Endothelial cell of umbilical vein (primary cell): ENCODE results near the gene TRIM17. TPM values are rescaled to one million over a fixed set of nuclear protein-coding genes. Genes with fewer than 3 reads are reported as not detected.

Source experiments
- BruUV-seq: library from RNA; stranded (reverse); fragments of 400-500 nt; replicated peaks from 2 replicates; lab custom pipeline; 2021; lab: Mats Ljungman, UMichigan
- CTCF ChIA-PET: fragments of 300-600, 350-600 bp; sonication (Branson Sonifier 250); formaldehyde crosslinking; loops from one replicate; lab custom pipeline; 2021; ENCODE audit warnings: antibody characterized with exemption, inconsistent platforms; lab: Charles Lee
- POLR2A ChIA-PET: fragments of 300-600, 350-600 bp; sonication (Branson Sonifier 250); formaldehyde crosslinking; loops from one replicate; lab custom pipeline; 2021; ENCODE audit warnings: antibody characterized with exemption, inconsistent platforms; lab: Charles Lee
- DNase-seq: peaks from one replicate; pipeline ENCODE4 v3.0.0-alpha.2; 2011; ENCODE audit warnings: low read depth, low spot score
- FAIRE-seq: peaks from 2 replicates; lab custom pipeline; 2011; peaks lifted over from hg19 to GRCh38; lab: Jason Lieb, UNC
- H2AFZ ChIP-seq: 2 replicates; pipeline ENCODE4 v1.6.0; 2012; ENCODE audit warnings: low read depth, low read length, control low read depth, inconsistent platforms
- H3K27ac ChIP-seq: 2 replicates; pipeline ENCODE4 v1.5.1; 2011; ENCODE audit warnings: low read depth, mild to moderate bottlenecking, control low read depth, low read length, moderate library complexity; ENCODE audit not compliant: insufficient read depth
- H3K27me3 ChIP-seq, 2 experiments: 2 replicates each; pipeline versions ENCODE4 v1.6.0 to v1.6.1; 2011; ENCODE audit warnings: low read length in 2 of 2, mixed read lengths in 1 of 2; ENCODE audit not compliant: control insufficient read depth in 2 of 2, insufficient read depth in 2 of 2
- H3K36me3 ChIP-seq, 2 experiments: 2 replicates in 1 of 2; 3 replicates in 1 of 2; pipeline ENCODE4 v1.5.1; 2011; ENCODE audit warnings: low read length in 2 of 2, mild to moderate bottlenecking in 1 of 2, moderate library complexity in 1 of 2; ENCODE audit not compliant: control insufficient read depth in 2 of 2, insufficient read depth in 2 of 2; ENCODE audit errors: extremely low read depth in 1 of 2
- H3K4me1 ChIP-seq: 3 replicates; pipeline ENCODE4 v1.5.1; 2011; ENCODE audit warnings: mild to moderate bottlenecking, low read length; ENCODE audit not compliant: control insufficient read depth, insufficient read depth; ENCODE audit errors: extremely low read depth
- H3K4me2 ChIP-seq: 2 replicates; pipeline ENCODE4 v1.6.1; 2011; ENCODE audit warnings: low read length, control low read depth, mixed read lengths; ENCODE audit not compliant: insufficient read depth
- H3K4me3 ChIP-seq, 3 experiments: fragments of 200-600 bp in 1 of 3; sonication (generic), shearing (Covaris generic) in 1 of 3; replicated peaks in 1 of 3; 2 replicates each; pipeline ENCODE4 v1.5.1; 2011 to 2016; ENCODE audit warnings: control low read depth in 3 of 3, low read length in 3 of 3, mild to moderate bottlenecking in 2 of 3, inconsistent platforms in 1 of 3, low read depth in 1 of 3, moderate library complexity in 1 of 3; ENCODE audit not compliant: insufficient read depth in 1 of 3
- H3K79me2 ChIP-seq: 2 replicates; pipeline ENCODE4 v1.6.0; 2012; ENCODE audit warnings: low read length, inconsistent platforms; ENCODE audit not compliant: control insufficient read depth, insufficient read depth
- H3K9ac ChIP-seq: replicated peaks from 2 replicates; pipeline ENCODE3; 2011; ENCODE audit warnings: low read length, control low read depth; ENCODE audit not compliant: insufficient read depth; ENCODE audit errors: extremely low read depth
- H3K9me1 ChIP-seq: replicated peaks from 3 replicates; pipeline ENCODE4 v1.6.0; 2011; ENCODE audit warnings: mild to moderate bottlenecking, low read length; ENCODE audit not compliant: control insufficient read depth, insufficient read depth; ENCODE audit errors: extremely low read depth
- H3K9me3 ChIP-seq: replicated peaks from 2 replicates; pipeline ENCODE4 v1.5.1; 2012; ENCODE audit warnings: low read length, inconsistent platforms; ENCODE audit not compliant: control insufficient read depth, insufficient read depth
- H4K20me1 ChIP-seq: replicated peaks from 2 replicates; pipeline ENCODE3; 2011; ENCODE audit warnings: mild to moderate bottlenecking, low read length; ENCODE audit not compliant: control insufficient read depth, insufficient read depth; ENCODE audit errors: extremely low read depth
- CTCF ChIP-seq, 2 donors: IDR thresholded peaks; 1 replicate in 1 of 2; 2 replicates in 1 of 2; pipeline ENCODE4 v1.5.1; 2011; ENCODE audit warnings: low read length in 2 of 2, mild to moderate bottlenecking in 2 of 2, moderate library complexity in 2 of 2, control low read depth in 1 of 2, inconsistent platforms in 1 of 2, low read depth in 1 of 2; ENCODE audit not compliant: insufficient read depth in 1 of 2; ENCODE audit errors: extremely low read depth in 1 of 2
- EZH2 ChIP-seq: IDR thresholded peaks from 2 replicates; pipeline ENCODE4 v1.6.1; 2012; ENCODE audit warnings: borderline replicate concordance, low read depth, mild to moderate bottlenecking, moderate library complexity, low read length, inconsistent platforms; ENCODE audit not compliant: severe bottlenecking
- FOS ChIP-seq: IDR thresholded peaks from 2 replicates; pipeline ENCODE4 v1.6.1; 2011; ENCODE audit warnings: mild to moderate bottlenecking, low read length, moderate library complexity, borderline replicate concordance; ENCODE audit not compliant: insufficient read depth
- GATA2 ChIP-seq: IDR thresholded peaks from 2 replicates; pipeline ENCODE4 v1.7.0; 2011; ENCODE audit warnings: low read depth, mild to moderate bottlenecking, moderate library complexity, mixed read lengths, low read length; ENCODE audit not compliant: insufficient read length, insufficient read depth
- JUN ChIP-seq: IDR thresholded peaks from 2 replicates; pipeline ENCODE4 v1.6.1; 2011; ENCODE audit warnings: borderline replicate concordance, low read depth; ENCODE audit not compliant: insufficient read length, insufficient read depth
- MYC ChIP-seq: IDR thresholded peaks from one replicate; pipeline ENCODE4 v1.6.1; 2011; ENCODE audit warnings: mild to moderate bottlenecking, low read depth, low read length
- POLR2A ChIP-seq: IDR thresholded peaks from 2 replicates; pipeline ENCODE4 v1.6.1; 2012; ENCODE audit warnings: low read depth, mild to moderate bottlenecking, control low read depth, low read length
- POLR2AphosphoS5 ChIP-seq: IDR thresholded peaks from 2 replicates; pipeline ENCODE4 v1.6.1; 2012; ENCODE audit warnings: low read depth, mild to moderate bottlenecking, control low read depth, low read length, moderate library complexity; ENCODE audit not compliant: insufficient read depth
- dilution Hi-C: fragments of 300-500 bp; cut with MboI; formaldehyde crosslinking; loops from one replicate; pipeline ENCODE4 v1.15.0; 2019; ENCODE audit warnings: low sequenced_read_pairs; ENCODE audit not compliant: extremely low pct_ligation_motif_present
- intact Hi-C: fragments of 100-400 bp; cut with micrococcal nuclease; formaldehyde crosslinking; loops from one replicate; pipeline ENCODE4 v1.10.0; 2022
- polyA plus RNA-seq, 4 experiments: library from polyadenylated mRNA; depleted of rRNA in 3 of 4; stranded (reverse) in 3 of 4; unstranded in 1 of 4; fragments of >200 nt; gene quantifications; 2 replicates each; pipeline versions ENCODE4 v1.2.1 to v1.2.3, GENCODE V29; 2011 to 2012; ENCODE audit warnings: missing spikeins in 1 of 4
- total RNA-seq: library from RNA; stranded (reverse); gene quantifications from 2 replicates; pipeline ENCODE4 v1.2.3, GENCODE V29; 2021
- TF ChIP-seq, protein P1 (sequence below): IDR thresholded peaks from 2 replicates; pipeline ENCODE4 v1.6.1; 2011; ENCODE audit not compliant: insufficient read depth, insufficient read length

TRIM17 gene
- total and polyA plus RNA-seq, 2 donors (not counting 3 experiments of a cell fraction or from before 2014, with no cell fraction given) = not detected

- ChIA-PET POLR2A (no interaction called here), CTCF (interaction anchor here (0.6 kb wide), 1 partner anchor 91 kb away, joined by 3 read pairs; no protein-coding TSS in a partner anchor)
- peaks cover 5% of the 10 kb centered on the region for H3K4me1 ChIP-seq
- TF ChIP-seq EZH2 (no peak), CTCF (IDR thresholded peaks at IDR 0.05; ENCODE audit: extremely low read depth in 1 of 2, insufficient read depth in 1 of 2, low read depth in 1 of 2, low read length in 2 of 2) (no peak), MYC (no peak), JUN (no peak), POLR2AphosphoS5 (no peak), POLR2A (no peak), FOS (no peak), GATA2 (no peak)
- TF ChIP-seq, protein P1, sequence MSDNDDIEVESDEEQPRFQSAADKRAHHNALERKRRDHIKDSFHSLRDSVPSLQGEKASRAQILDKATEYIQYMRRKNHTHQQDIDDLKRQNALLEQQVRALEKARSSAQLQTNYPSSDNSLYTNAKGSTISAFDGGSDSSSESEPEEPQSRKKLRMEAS = no peak
- intact Hi-C loops = no loop called here
- BruUV-seq = no TSS peak
- H3K9me1 ChIP-seq = no peaks in the 10 kb centered on the region
- dilution Hi-C loops = no loop called here
- no peaks in the 10 kb centered on the region for H3K27me3 ChIP-seq
- peaks cover 2 to 29% of the 10 kb centered on the region in 2 experiments for H3K36me3 ChIP-seq
- H3K9ac ChIP-seq = no peak overlapping the region
- H3K79me2 ChIP-seq = peaks cover 18% of the 10 kb centered on the region
- FAIRE-seq (no peak), DNase-seq (no peak)
- no peak overlapping the region for H2AFZ ChIP-seq
- no peaks in the 10 kb centered on the region for H3K9me3 ChIP-seq
- H3K4me3 ChIP-seq = no peak overlapping the region
- H4K20me1 ChIP-seq = no peaks in the 10 kb centered on the region
- H3K27ac ChIP-seq = no peak overlapping the region
- H3K4me2 ChIP-seq = no peak overlapping the region
Observed at GRCh38 chr1:228396770-228397662, 19.6 kb downstream of the TRIM17 start.
